Heart left ventricle (tissue), 13 donors: ENCODE results near the gene CTDP1.

Experiments used
- CTCF ChIP-seq, 12 donors: fragments of 200-600 bp; sonication (generic) in 4 of 12; IDR thresholded peaks; one replicate each; pipeline versions ENCODE4 v1.5.0 to v1.8.0; 2018 to 2022; ENCODE audit warnings: antibody characterized with exemption in 12 of 12, mild to moderate bottlenecking in 5 of 12
- POLR2A ChIP-seq, 2 donors: fragments of 450-650 bp; IDR thresholded peaks; one replicate each; pipeline ENCODE4 v1.6.1; 2017; ENCODE audit warnings: antibody characterized with exemption in 2 of 2, mild to moderate bottlenecking in 2 of 2, moderate library complexity in 2 of 2
- donor health status: ischemic (EF 13 %, LVEDD 7.1; RV severe dilation, severe dysfunction).
- donor health status: DM: no; HTN: yes; CAD: no.
- donor health status: DM: no; HTN: no; CAD: no.
- donor health status: ischemic (EF 25% LVEDD 6.9; RV normal size, moderate dysfunction).
- donor health status: ischemic (EF 25% LVEDD 5.7; RV mildly dilated, moderate dysfunction).
- donor health status: ischemic (EF 35%, LVEDD 5.7; RV mildly dilated, moderate dysfunction).
- donor health status: nonischemic (EF 11% LVEDD 7.7; RV severe dilation, severe dysfunction).
- donor health status: DM: yes; HTN: yes; CAD: no.
- donor health status: PGD.
- donor health status: ischemic (EF 29% LVEDD 5.4; RV normal size, mild dysfunction).
- donor health status: nonischemic (EF 23%, LVEDD 6.1; RV moderate dilation, normal function).

GRCh38 chr18:79771446-79772107 is 92.0 kb downstream of the CTDP1 start:
- TF ChIP-seq CTCF (IDR thresholded peaks at IDR 0.05) (no peak), POLR2A (IDR thresholded peaks at IDR 0.05) (no peak)
